Stromal cell of bone marrow (primary cell): Measurements from ENCODE around the gene ADGRD1.

ENCODE experiments used
- DNase-seq: peaks from one replicate; pipeline ENCODE4 v3.0.0-alpha.2; 2012; ENCODE audit warnings: low read depth

Gene ADGRD1

GRCh38 chr12:131074221-131075083 is 120.7 kb downstream of the ADGRD1 start:
- peak; percentile 10 for DNase-seq

GRCh38 chr12:131075194-131075593 is 121.5 kb downstream of the ADGRD1 start:
- DNase-seq, result no peak

DNA sequence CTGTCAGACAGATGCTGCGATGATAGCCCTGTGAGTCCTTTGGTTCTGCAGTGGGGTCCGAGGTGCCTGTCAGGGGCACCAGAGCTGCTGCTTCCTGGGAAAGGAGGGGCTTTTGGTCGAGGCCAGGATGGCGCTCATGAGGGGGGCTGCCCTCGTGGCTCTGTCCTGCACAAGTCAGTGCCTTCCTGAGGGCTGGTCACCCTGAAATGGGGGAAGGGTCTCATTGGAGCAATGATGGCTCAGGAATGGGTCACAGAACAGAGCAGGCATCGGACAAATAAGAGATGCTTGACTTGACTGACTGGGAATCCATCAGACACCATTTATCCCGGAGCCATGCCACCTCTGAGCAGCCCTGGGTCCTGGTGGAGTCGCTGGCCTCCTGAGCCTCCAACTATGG is 121.9 kb downstream of the ADGRD1 start:
- DNase-seq, result no peak

DNA sequence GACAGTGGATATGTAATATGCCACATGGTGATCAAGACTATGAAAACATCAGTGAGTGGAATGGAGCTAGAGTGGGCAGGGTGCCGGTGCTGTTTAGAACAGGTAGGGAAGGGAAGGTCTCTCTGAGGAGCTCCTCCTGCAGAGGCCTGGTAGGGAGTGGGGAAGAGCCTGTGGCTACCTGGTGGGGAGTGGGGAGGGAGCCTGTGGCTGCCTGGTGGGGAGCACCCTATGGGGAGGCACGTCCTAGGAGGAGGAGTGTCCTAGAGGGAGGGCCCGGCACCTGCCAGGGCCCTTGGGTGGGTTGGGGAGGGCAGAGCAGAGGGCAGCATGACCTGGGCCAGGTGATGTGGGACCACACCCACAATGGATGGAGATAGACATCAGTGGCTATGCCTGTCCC is 122.6 kb downstream of the ADGRD1 start:
- DNase-seq, result no peak

- no peak for DNase-seq
These were observed 123.4 kb downstream of the ADGRD1 start for GRCh38 chr12:131076791-131077747.

DNA sequence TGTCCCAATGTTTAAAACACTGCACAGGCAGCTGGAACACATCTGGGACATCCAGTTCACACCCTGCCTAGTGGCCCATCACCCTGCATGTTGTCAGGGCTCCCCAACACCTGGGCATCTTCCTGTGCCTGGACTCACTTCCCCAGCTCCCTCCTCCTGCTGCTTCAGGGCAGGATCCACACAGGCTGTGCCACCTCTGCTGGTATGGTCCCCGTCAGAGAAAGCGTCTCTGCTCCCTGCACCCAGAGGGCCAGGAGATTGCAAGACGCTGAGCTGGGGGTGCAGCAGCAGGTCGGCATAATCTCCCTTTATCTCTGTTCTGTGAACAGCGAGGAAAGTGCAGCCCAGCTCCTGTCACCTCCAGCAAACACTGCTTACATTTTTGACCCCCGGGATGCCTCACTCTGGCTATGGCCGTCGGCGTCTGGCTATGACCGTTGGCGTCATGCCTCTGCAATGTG is 124.3 kb downstream of the ADGRD1 start:
- DNase-seq, result no peak

GRCh38 chr12:131082290-131083194 is 128.8 kb downstream of the ADGRD1 start:
- no peak for DNase-seq

GRCh38 chr12:131084341-131085011 is 130.8 kb downstream of the ADGRD1 start:
- no peak for DNase-seq

DNA sequence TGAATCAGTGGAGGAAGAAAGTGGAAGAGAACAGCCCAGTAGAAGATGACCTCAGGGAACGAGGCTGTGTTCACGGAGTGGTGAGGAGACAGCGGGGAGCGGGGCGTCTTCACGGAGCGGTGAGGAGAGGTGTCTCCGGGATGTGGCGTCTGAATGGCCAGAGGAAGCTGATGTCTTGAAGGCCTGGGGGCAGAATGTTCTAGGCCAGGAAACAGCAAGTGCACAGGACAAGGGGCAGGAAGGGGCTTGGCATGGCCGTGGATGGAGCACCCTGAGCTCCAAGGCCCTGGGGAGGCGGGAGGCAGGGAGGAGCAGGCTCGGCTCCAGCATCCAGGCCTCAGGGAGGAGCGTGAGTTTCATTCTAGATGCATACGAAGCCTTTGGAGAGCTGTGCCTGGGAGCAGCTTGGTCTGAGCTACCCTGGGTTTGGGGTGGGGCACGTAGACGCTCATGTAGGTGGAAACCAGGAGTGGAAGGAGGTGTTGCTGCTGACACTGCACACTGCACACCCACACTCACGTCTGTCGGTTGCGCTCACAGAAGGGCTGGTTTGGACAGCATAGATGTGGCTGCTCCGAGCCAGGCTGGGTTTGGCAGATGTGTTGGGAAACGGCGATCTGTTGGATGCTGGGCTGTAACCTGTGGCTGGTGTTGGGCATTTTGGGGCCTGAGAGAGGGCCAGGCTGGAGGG is 131.6 kb downstream of the ADGRD1 start:
- no peak for DNase-seq

DNA sequence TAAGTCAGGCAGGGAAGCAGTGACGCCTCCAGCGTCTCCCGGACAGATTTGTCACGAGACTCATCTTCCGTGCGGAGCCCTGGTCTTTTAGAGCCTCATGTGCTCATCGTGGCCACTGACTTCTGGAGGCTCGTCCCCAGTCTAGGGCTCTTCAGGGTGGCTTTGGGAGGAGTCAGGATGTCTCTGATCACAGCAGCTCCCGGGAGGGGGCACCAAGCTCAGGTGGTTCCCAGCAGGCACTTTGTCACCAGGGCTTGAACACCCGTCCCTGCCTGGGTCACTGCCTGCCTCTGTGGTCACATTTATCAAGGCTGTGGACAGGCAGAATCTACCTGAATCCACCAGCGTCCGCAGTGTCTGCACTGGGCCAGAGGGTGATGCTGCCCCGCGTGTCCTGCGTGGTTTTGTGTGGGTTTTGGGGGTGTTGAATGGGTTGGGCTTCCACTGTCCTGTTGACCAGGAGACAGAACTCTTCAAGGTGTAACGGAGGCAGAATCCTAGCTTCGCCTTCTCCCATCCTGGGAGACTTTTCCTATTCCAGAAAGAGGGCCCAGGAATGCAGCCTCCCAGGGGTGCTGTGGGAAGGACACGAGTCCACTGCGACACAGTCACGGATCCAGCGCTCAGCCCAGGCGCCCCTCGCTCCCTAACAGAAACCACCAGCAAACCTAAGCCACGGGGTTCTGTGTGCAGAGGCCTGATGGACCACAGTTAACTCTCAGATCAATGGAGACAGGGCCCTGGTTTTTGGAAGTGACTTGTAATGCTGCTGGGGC is 132.3 kb downstream of the ADGRD1 start:
- no peak for DNase-seq

GRCh38 chr12:131087302-131087818 is 133.7 kb downstream of the ADGRD1 start:
- no peak for DNase-seq

GRCh38 chr12:131087991-131088700 is 134.4 kb downstream of the ADGRD1 start:
- no peak for DNase-seq

GRCh38 chr12:131088701-131089530 is 135.2 kb downstream of the ADGRD1 start:
- DNase-seq, result no peak

GRCh38 chr12:131089531-131090273 is 136.0 kb downstream of the ADGRD1 start:
- DNase-seq, result no peak

- DNase-seq, result no peak
These were observed 136.8 kb downstream of the ADGRD1 start for GRCh38 chr12:131090274-131091210.

DNA sequence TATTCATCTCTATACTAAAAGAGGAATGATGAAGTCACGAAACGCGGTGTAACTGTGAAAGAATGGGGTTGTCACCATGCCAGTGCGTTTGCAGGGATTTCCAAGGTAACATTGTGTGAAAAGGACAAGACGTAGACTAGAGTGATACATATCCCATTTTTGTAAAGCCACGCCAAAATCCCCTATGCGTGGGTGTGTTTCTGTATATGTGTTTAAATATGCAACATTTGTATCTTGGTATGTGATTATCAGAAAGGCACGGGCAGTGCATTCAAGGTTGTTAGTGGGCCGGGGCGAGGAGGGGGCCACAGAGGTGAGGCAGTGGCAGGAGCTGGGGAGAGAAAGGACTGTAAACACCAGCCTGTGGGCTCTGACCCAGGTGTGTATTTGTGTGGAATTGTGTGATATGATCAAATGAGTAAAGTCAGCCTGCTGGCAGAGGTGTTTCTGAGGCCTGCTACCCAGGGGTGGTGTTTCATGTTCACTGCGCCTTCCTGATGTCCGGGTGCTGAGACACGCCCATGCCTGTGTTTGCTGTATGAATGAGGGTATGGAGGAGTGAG is 137.8 kb downstream of the ADGRD1 start:
- no peak for DNase-seq
